IMR-90 (cell line): ENCODE measurements around the gene NCOA7. TPM values are rescaled to one million over a fixed set of nuclear protein-coding genes. Genes with fewer than 3 reads are reported as not detected.
A peak's percentile ranks its signal among the peaks of the same experiment; 100 is the strongest.

ENCODE experiments used
- ATAC-seq: fragments of 200-7000 bp; cut with Tn5 transposase; 2 replicates; pipeline ENCODE4 v1.9.1; 2020; ENCODE audit warnings: low read depth, mild to moderate bottlenecking, moderate library complexity
- BruUV-seq: library from RNA; stranded (reverse); fragments of 400-500 nt; replicated peaks from 2 replicates; lab custom pipeline; 2021; lab: Mats Ljungman, UMichigan
- CTCF ChIA-PET: fragments of 300-600 bp; formaldehyde crosslinking; extraction: SDS; loops from one replicate; lab custom pipeline; 2021; ENCODE audit warnings: antibody characterized with exemption; lab: Yijun Ruan, JAX
- POLR2A ChIA-PET: fragments of 300-600 bp; sonication (Branson Sonifier 250); formaldehyde crosslinking; loops from one replicate; lab custom pipeline; 2022; ENCODE audit warnings: antibody characterized with exemption; ENCODE audit not compliant: unreplicated experiment; lab: Charles Lee
- DNase-seq: peaks from one replicate; pipeline ENCODE4 v3.0.0; 2013
- H2AFZ ChIP-seq: replicated peaks from 2 replicates; pipeline ENCODE3; 2013; ENCODE audit warnings: low read length, mild to moderate bottlenecking; ENCODE audit not compliant: poor library complexity
- H2AK5ac ChIP-seq: 2 replicates; pipeline ENCODE4 v1.6.1; 2013; ENCODE audit warnings: low read depth, low read length, inconsistent platforms
- H2AK9ac ChIP-seq: replicated peaks from 2 replicates; pipeline ENCODE3; 2013; ENCODE audit warnings: mild to moderate bottlenecking, low read depth, low read length, moderate library complexity; ENCODE audit not compliant: poor library complexity
- H2BK120ac ChIP-seq: 2 replicates; pipeline ENCODE4 v1.6.1; 2013; ENCODE audit warnings: low read depth, low read length, inconsistent platforms
- H2BK15ac ChIP-seq: 3 replicates; pipeline ENCODE4 v1.6.1; 2013; ENCODE audit warnings: low read depth, low read length, inconsistent platforms
- H2BK20ac ChIP-seq: 2 replicates; pipeline ENCODE4 v1.6.1; 2013; ENCODE audit warnings: low read depth, mild to moderate bottlenecking, inconsistent platforms, low read length, moderate library complexity
- H2BK5ac ChIP-seq: 2 replicates; pipeline ENCODE4 v1.6.1; 2013; ENCODE audit warnings: mild to moderate bottlenecking, low read depth, low read length, inconsistent platforms; ENCODE audit not compliant: poor library complexity, severe bottlenecking
- H3K14ac ChIP-seq: replicated peaks from 2 replicates; pipeline ENCODE4 v1.6.1; 2013; ENCODE audit warnings: low read depth, low read length, inconsistent platforms
- H3K18ac ChIP-seq: 2 replicates; pipeline ENCODE4 v1.6.1; 2013; ENCODE audit warnings: low read depth, low read length, control low read depth
- H3K23ac ChIP-seq: 2 replicates; pipeline ENCODE4 v1.6.1; 2013; ENCODE audit warnings: low read depth, low read length, inconsistent platforms
- H3K27ac ChIP-seq: 2 replicates; pipeline ENCODE4 v1.5.1; 2013; ENCODE audit warnings: mild to moderate bottlenecking, control low read depth, low read length; ENCODE audit not compliant: insufficient read depth
- H3K27me3 ChIP-seq: 2 replicates; pipeline ENCODE4 v1.6.1; 2013; ENCODE audit warnings: low read length; ENCODE audit not compliant: control insufficient read depth, insufficient read depth
- H3K36me3 ChIP-seq: 2 replicates; pipeline ENCODE4 v1.6.1; 2013; ENCODE audit warnings: low read length, mixed read lengths; ENCODE audit not compliant: control insufficient read depth, insufficient read depth
- H3K4ac ChIP-seq: 2 replicates; pipeline ENCODE4 v1.6.1; 2013; ENCODE audit warnings: low read depth, low read length, inconsistent platforms
- H3K4me1 ChIP-seq: 2 replicates; pipeline ENCODE4 v1.6.1; 2013; ENCODE audit warnings: low read length, mixed read lengths; ENCODE audit not compliant: control insufficient read depth, insufficient read depth
- H3K4me2 ChIP-seq: 2 replicates; pipeline ENCODE4 v1.6.1; 2013; ENCODE audit warnings: low read depth, mild to moderate bottlenecking, control low read depth, low read length, moderate library complexity
- H3K4me3 ChIP-seq: 2 replicates; pipeline ENCODE4 v1.5.1; 2013; ENCODE audit warnings: low read depth, mild to moderate bottlenecking, control low read depth, low read length, moderate library complexity; ENCODE audit not compliant: insufficient read depth
- H3K56ac ChIP-seq: 2 replicates; pipeline ENCODE4 v1.6.1; 2013; ENCODE audit warnings: low read length, inconsistent platforms; ENCODE audit not compliant: insufficient read depth; ENCODE audit errors: extremely low read depth
- H3K79me1 ChIP-seq, 2 experiments: 2 replicates each; pipeline ENCODE4 v1.6.1; 2013; ENCODE audit warnings: low read length in 2 of 2, inconsistent platforms in 1 of 2, low read depth in 1 of 2
- H3K9ac ChIP-seq: 2 replicates; pipeline ENCODE4 v1.6.1; 2013; ENCODE audit warnings: low read depth, low read length, control low read depth
- H3K9me1 ChIP-seq: 2 replicates; pipeline ENCODE4 v1.6.1; 2013; ENCODE audit warnings: low read length, inconsistent platforms; ENCODE audit not compliant: insufficient read depth
- H3K9me3 ChIP-seq: 2 replicates; pipeline ENCODE4 v1.6.1; 2013; ENCODE audit warnings: low read length; ENCODE audit not compliant: control insufficient read depth, insufficient read depth
- H4K20me1 ChIP-seq: 2 replicates; pipeline ENCODE4 v1.6.1; 2013; ENCODE audit warnings: low read length, inconsistent platforms; ENCODE audit not compliant: insufficient read depth
- H4K5ac ChIP-seq: 2 replicates; pipeline ENCODE4 v1.6.1; 2013; ENCODE audit warnings: mild to moderate bottlenecking, low read depth, low read length, control low read depth
- H4K8ac ChIP-seq, 2 experiments: 2 replicates each; pipeline ENCODE4 v1.6.1; 2013; ENCODE audit warnings: low read depth in 2 of 2, low read length in 2 of 2, control low read depth in 1 of 2, inconsistent platforms in 1 of 2
- H4K91ac ChIP-seq: 2 replicates; pipeline ENCODE4 v1.6.1; 2013; ENCODE audit warnings: low read depth, low read length, inconsistent platforms; ENCODE audit not compliant: insufficient read depth
- BHLHE40 ChIP-seq: fragments of 150-350 bp; IDR thresholded peaks from 2 replicates; pipeline ENCODE4 v1.6.1; 2016; ENCODE audit warnings: mild to moderate bottlenecking, low read depth, low read length
- CEBPB ChIP-seq: IDR thresholded peaks from 2 replicates; pipeline ENCODE4 v1.6.1; 2012; ENCODE audit warnings: low read depth, low read length, improper control_type of control experiment
- CHD1 ChIP-seq: IDR thresholded peaks from 2 replicates; pipeline ENCODE4 v1.6.1; 2012; ENCODE audit warnings: low read depth, low read length, improper control_type of control experiment
- FOS ChIP-seq: fragments of 150-350 bp; IDR thresholded peaks from 2 replicates; pipeline ENCODE4 v1.6.1; 2016; ENCODE audit warnings: low read depth, low read length
- MAFK ChIP-seq: IDR thresholded peaks from 2 replicates; pipeline ENCODE4 v1.6.1; 2012; ENCODE audit warnings: low read depth, low read length, improper control_type of control experiment
- MAZ ChIP-seq: IDR thresholded peaks from 2 replicates; pipeline ENCODE4 v1.6.1; 2012; ENCODE audit warnings: low read depth, mild to moderate bottlenecking, low read length, improper control_type of control experiment, moderate library complexity, borderline replicate concordance
- MXI1 ChIP-seq: IDR thresholded peaks from 2 replicates; pipeline ENCODE4 v1.6.1; 2012; ENCODE audit warnings: low read depth, mild to moderate bottlenecking, low read length, moderate library complexity, borderline replicate concordance
- NFE2L2 ChIP-seq: fragments of 150-350 bp; IDR thresholded peaks from 2 replicates; pipeline ENCODE4 v1.6.1; 2016; ENCODE audit warnings: low read depth, mild to moderate bottlenecking, low read length
- POLR2A ChIP-seq: IDR thresholded peaks from 2 replicates; pipeline ENCODE4 v1.6.1; 2012; ENCODE audit warnings: mild to moderate bottlenecking, low read depth, low read length
- RAD21 ChIP-seq: IDR thresholded peaks from 2 replicates; pipeline ENCODE4 v1.6.1; 2012; ENCODE audit warnings: low read length, improper control_type of control experiment
- RCOR1 ChIP-seq: IDR thresholded peaks from 2 replicates; pipeline ENCODE4 v1.6.1; 2012; ENCODE audit warnings: mild to moderate bottlenecking, low read length, improper control_type of control experiment; ENCODE audit not compliant: insufficient replicate concordance
- RFX5 ChIP-seq: IDR thresholded peaks from 2 replicates; pipeline ENCODE4 v1.8.0; 2012; ENCODE audit warnings: low read depth, mild to moderate bottlenecking, low read length, moderate library complexity
- SMC3 ChIP-seq: fragments of 150-350 bp; IDR thresholded peaks from 2 replicates; pipeline ENCODE4 v1.6.1; 2016; ENCODE audit warnings: low read depth, mild to moderate bottlenecking, antibody characterized with exemption, low read length, moderate library complexity
- WGBS, 2 experiments: methylation state at CpG; one replicate each; pipeline versions ENCODE4 v1.1.5 to v1.1.7; 2013; ENCODE audit warnings: missing lambda C conversion rate in 2 of 2; ENCODE audit not compliant: insufficient read length in 1 of 2; ENCODE audit errors: extremely low coverage in 2 of 2; 5-methylcytosine and 5-hydroxymethylcytosine counted together
- dilution Hi-C: fragments of 300-500 bp; cut with HindIII; formaldehyde crosslinking; loops from one replicate; pipeline ENCODE4 v1.14.3; 2018; ENCODE audit warnings: low sequenced_read_pairs; ENCODE audit not compliant: unreplicated experiment
- in situ Hi-C: fragments of 300-500 bp; cut with MboI; formaldehyde crosslinking; loops from 3 replicates; pipeline ENCODE4 v1.14.3; 2019; ENCODE audit warnings: low sequenced_read_pairs, inconsistent platforms, mixed read lengths
- intact Hi-C: fragments of 100-400 bp; cut with micrococcal nuclease; formaldehyde crosslinking; loops from 2 replicates; pipeline ENCODE4 v1.10.0; 2022
- polyA plus RNA-seq, 3 experiments: library from polyadenylated mRNA; depleted of rRNA; stranded (reverse); fragments of >200 nt; gene quantifications; 2 replicates each; pipeline ENCODE4 v1.2.3, GENCODE V29; 2012; ENCODE audit warnings: low replicate concordance in 1 of 3
- total RNA-seq: library from RNA; depleted of rRNA; stranded (reverse); fragments of >200 nt; gene quantifications from 2 replicates; pipeline ENCODE4 v1.2.3, GENCODE V29; 2012
- TF ChIP-seq, protein P1 (sequence below): fragments of 150-350 bp; IDR thresholded peaks from 2 replicates; pipeline ENCODE4 v1.6.1; 2017; ENCODE audit warnings: mild to moderate bottlenecking, antibody characterized with exemption, low read length, low read depth
- TF ChIP-seq, protein P2 (sequence below): fragments of 150-350 bp; IDR thresholded peaks from 2 replicates; pipeline ENCODE4 v1.6.1; 2016; ENCODE audit warnings: low read depth, mild to moderate bottlenecking, low read length, moderate library complexity, borderline replicate concordance
- TF ChIP-seq, protein P3 (sequence below): conservative IDR thresholded peaks from 2 replicates; pipeline ENCODE4 v1.5.1; 2012; ENCODE audit warnings: mild to moderate bottlenecking, low read depth, low read length, improper control_type of control experiment

NCOA7 gene
- total and polyA plus RNA-seq, 2 of the 4 experiments (the other 2 are of a cell fraction), result 12.6 to 12.9 TPM

DNA sequence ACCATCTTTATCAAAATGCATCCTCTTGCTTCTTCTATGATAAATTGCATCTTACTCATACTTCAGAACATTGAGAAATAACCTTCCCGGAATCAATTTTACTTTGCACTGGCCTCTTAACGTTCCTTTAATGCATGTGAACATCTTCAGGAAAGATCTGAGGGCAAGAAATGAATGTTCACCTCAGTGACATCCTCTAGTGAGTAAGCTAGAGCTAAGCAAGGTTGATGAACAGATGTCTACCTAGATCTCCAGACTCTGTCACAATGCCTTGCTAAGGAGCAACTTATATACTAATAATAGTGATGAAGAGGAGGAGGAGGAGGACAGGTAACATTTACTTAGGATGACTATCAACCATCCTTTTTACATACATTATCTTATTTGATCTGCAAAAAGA, 149.0 kb downstream of the NCOA7 start:
- no CpG with 5 or more reads among the region's 2 CpGs for WGBS, 2 experiments
- intact Hi-C loops (no loop called here), in situ Hi-C loops (no loop called here), dilution Hi-C loops (no loop called here)
- no peaks in the 10 kb centered on the region for H3K9me1 ChIP-seq
- no peak overlapping the region for H3K14ac ChIP-seq
- no peak overlapping the region for H4K5ac ChIP-seq
- DNase-seq, result no peak
- H3K27me3 ChIP-seq, result no peaks in the 10 kb centered on the region
- H3K4me1 ChIP-seq, result peaks cover 12% of the 10 kb centered on the region
- no peak overlapping the region for H3K56ac ChIP-seq
- no peak overlapping the region for H3K18ac ChIP-seq
- CTCF ChIA-PET, result no interaction called here
- no peak overlapping the region for H3K9ac ChIP-seq
- POLR2A ChIA-PET, result no interaction called here
- H3K79me1 ChIP-seq, result no peaks in the 10 kb centered on the region
- no peaks in the 10 kb centered on the region for H3K36me3 ChIP-seq
- no peak for ATAC-seq
- no peak overlapping the region for H3K4me2 ChIP-seq
- H2BK20ac ChIP-seq, result peak overlapping the region; percentile 58
- no peak overlapping the region for H2AK9ac ChIP-seq
- no peak overlapping the region for H3K27ac ChIP-seq
- H4K91ac ChIP-seq, result peak overlapping the region; percentile 27; the same call in 1 of the 2 replicates
- H2BK5ac ChIP-seq, result no peak overlapping the region
- TF ChIP-seq MAZ (no peak), NFE2L2 (no peak), FOS (no peak), CHD1 (no peak), SMC3 (no peak), RAD21 (no peak), MXI1 (no peak), RFX5 (no peak), BHLHE40 (no peak), RCOR1 (no peak), POLR2A (no peak), MAFK (no peak), CEBPB (no peak)
- TF ChIP-seq, protein P1, sequence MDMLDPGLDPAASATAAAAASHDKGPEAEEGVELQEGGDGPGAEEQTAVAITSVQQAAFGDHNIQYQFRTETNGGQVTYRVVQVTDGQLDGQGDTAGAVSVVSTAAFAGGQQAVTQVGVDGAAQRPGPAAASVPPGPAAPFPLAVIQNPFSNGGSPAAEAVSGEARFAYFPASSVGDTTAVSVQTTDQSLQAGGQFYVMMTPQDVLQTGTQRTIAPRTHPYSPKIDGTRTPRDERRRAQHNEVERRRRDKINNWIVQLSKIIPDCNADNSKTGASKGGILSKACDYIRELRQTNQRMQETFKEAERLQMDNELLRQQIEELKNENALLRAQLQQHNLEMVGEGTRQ, result no peak
- TF ChIP-seq, protein P2, sequence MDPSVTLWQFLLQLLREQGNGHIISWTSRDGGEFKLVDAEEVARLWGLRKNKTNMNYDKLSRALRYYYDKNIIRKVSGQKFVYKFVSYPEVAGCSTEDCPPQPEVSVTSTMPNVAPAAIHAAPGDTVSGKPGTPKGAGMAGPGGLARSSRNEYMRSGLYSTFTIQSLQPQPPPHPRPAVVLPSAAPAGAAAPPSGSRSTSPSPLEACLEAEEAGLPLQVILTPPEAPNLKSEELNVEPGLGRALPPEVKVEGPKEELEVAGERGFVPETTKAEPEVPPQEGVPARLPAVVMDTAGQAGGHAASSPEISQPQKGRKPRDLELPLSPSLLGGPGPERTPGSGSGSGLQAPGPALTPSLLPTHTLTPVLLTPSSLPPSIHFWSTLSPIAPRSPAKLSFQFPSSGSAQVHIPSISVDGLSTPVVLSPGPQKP, result no peak
- TF ChIP-seq, protein P3, sequence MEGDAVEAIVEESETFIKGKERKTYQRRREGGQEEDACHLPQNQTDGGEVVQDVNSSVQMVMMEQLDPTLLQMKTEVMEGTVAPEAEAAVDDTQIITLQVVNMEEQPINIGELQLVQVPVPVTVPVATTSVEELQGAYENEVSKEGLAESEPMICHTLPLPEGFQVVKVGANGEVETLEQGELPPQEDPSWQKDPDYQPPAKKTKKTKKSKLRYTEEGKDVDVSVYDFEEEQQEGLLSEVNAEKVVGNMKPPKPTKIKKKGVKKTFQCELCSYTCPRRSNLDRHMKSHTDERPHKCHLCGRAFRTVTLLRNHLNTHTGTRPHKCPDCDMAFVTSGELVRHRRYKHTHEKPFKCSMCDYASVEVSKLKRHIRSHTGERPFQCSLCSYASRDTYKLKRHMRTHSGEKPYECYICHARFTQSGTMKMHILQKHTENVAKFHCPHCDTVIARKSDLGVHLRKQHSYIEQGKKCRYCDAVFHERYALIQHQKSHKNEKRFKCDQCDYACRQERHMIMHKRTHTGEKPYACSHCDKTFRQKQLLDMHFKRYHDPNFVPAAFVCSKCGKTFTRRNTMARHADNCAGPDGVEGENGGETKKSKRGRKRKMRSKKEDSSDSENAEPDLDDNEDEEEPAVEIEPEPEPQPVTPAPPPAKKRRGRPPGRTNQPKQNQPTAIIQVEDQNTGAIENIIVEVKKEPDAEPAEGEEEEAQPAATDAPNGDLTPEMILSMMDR, result no peak
- H3K9me3 ChIP-seq, result no peaks in the 10 kb centered on the region
- no peak overlapping the region for H3K4ac ChIP-seq
- H2BK15ac ChIP-seq, result 0 out of 3 replicates have a peak overlapping the region, but pooled peaks have one; percentile 14
- H4K8ac ChIP-seq, result peak overlapping the region in 1 of 2 experiments; percentile 24; a peak in 1 of 4 replicates
- BruUV-seq, result no TSS peak
- no peak overlapping the region for H2AFZ ChIP-seq
- H2BK120ac ChIP-seq, result peak overlapping the region; percentile 41; the same call in 1 of the 2 replicates
- no peak overlapping the region for H2AK5ac ChIP-seq
- H4K20me1 ChIP-seq, result no peaks in the 10 kb centered on the region
- H3K23ac ChIP-seq, result no peak overlapping the region
- no peak overlapping the region for H3K4me3 ChIP-seq
